PC-9 (cell line): ENCODE measurements around the gene MIER3. TPM values are rescaled to one million over a fixed set of nuclear protein-coding genes. Genes with fewer than 3 reads are reported as not detected.

ENCODE experiments used
- BruUV-seq: library from RNA; stranded (reverse); fragments of 400-500 nt; replicated peaks from 2 replicates; lab custom pipeline; 2021; lab: Mats Ljungman, UMichigan
- CTCF ChIA-PET: fragments of 300-600 bp; sonication (Branson Sonifier 250); formaldehyde crosslinking; loops from one replicate; lab custom pipeline; 2022; ENCODE audit warnings: antibody characterized with exemption; lab: Charles Lee
- POLR2A ChIA-PET: fragments of 300-600 bp; sonication (Branson Sonifier 250); formaldehyde crosslinking; loops from one replicate; lab custom pipeline; 2022; ENCODE audit warnings: antibody characterized with exemption; ENCODE audit not compliant: unreplicated experiment; lab: Charles Lee
- DNase-seq, 2 experiments: peaks; one replicate each; pipeline versions ENCODE4 v3.0.0 to v3.0.0-alpha.2; 2015 to 2022; ENCODE audit warnings: mixed read lengths in 1 of 2
- H2AFZ ChIP-seq: fragments of 200-600 bp; sonication (generic); 2 replicates; pipeline ENCODE4 v1.8.1; 2017; ENCODE audit warnings: antibody characterized with exemption
- H3F3A ChIP-seq: fragments of 200-600 bp; sonication (generic); 2 replicates; pipeline ENCODE4 v1.8.1; 2017; ENCODE audit warnings: antibody characterized with exemption, mild to moderate bottlenecking, low read depth; ENCODE audit not compliant: insufficient read depth
- H3K27ac ChIP-seq: fragments of 200-600 bp; sonication (generic); 2 replicates; pipeline ENCODE4 v1.6.1; 2016; ENCODE audit warnings: mixed run types
- H3K27me3 ChIP-seq: fragments of 200-600 bp; sonication (generic); 2 replicates; pipeline ENCODE4 v1.6.1; 2016; ENCODE audit warnings: low read depth, mixed run types; ENCODE audit not compliant: insufficient read depth
- H3K36me3 ChIP-seq: fragments of 200-600 bp; sonication (generic); 2 replicates; pipeline ENCODE4 v1.6.1; 2016; ENCODE audit warnings: low read depth, mixed run types
- H3K4me1 ChIP-seq: fragments of 200-600 bp; sonication (generic); replicated peaks from 2 replicates; pipeline ENCODE4 v1.6.1; 2016; ENCODE audit warnings: mixed run types; ENCODE audit not compliant: insufficient read depth
- H3K4me2 ChIP-seq: fragments of 200-600 bp; sonication (generic); 2 replicates; pipeline ENCODE4 v1.6.1; 2017; ENCODE audit warnings: mixed run types
- H3K4me3 ChIP-seq: fragments of 200-600 bp; sonication (generic); 2 replicates; pipeline ENCODE4 v1.6.1; 2016; ENCODE audit warnings: mixed run types
- H3K79me2 ChIP-seq: fragments of 200-600 bp; sonication (generic); 2 replicates; pipeline ENCODE4 v1.6.1; 2017; ENCODE audit warnings: low read depth, mixed run types
- H3K9me2 ChIP-seq: fragments of 200-600 bp; sonication (generic); 2 replicates; pipeline ENCODE4 v1.8.1; 2017; ENCODE audit warnings: mild to moderate bottlenecking; ENCODE audit not compliant: insufficient read depth
- H3K9me3 ChIP-seq: fragments of 200-600 bp; sonication (generic); 2 replicates; pipeline ENCODE4 v1.8.1; 2016; ENCODE audit warnings: low read depth; ENCODE audit not compliant: insufficient read depth
- H4K20me1 ChIP-seq: fragments of 200-600 bp; sonication (generic); 2 replicates; pipeline ENCODE4 v1.8.1; 2017; ENCODE audit not compliant: insufficient read depth
- CTCF ChIP-seq: fragments of 200-600 bp; sonication (generic); conservative IDR thresholded peaks from 2 replicates; pipeline ENCODE4 v1.6.1; 2017; ENCODE audit warnings: mixed run types, antibody characterized with exemption, mild to moderate bottlenecking, moderate library complexity
- EZH2 ChIP-seq: fragments of 200-600 bp; sonication (generic); IDR thresholded peaks from 2 replicates; pipeline ENCODE4 v1.8.0; 2017; ENCODE audit warnings: antibody characterized with exemption, low read depth
- intact Hi-C: fragments of 100-400 bp; cut with micrococcal nuclease; formaldehyde crosslinking; loops from one replicate; pipeline ENCODE4 v1.10.0; 2022; ENCODE audit not compliant: unreplicated experiment
- total RNA-seq: library from RNA; stranded (reverse); gene quantifications from 2 replicates; pipeline ENCODE4 v1.2.3, GENCODE V29; 2021

Gene MIER3
- total RNA-seq, 1 experiment from 2014 or later: 17.3 TPM

- no peak overlapping the region for H3K27ac ChIP-seq
- TF ChIP-seq CTCF (no peak), EZH2 (no peak)
- intact Hi-C loops: no loop called here
- no peaks in the 10 kb centered on the region for H3K27me3 ChIP-seq
- no peak overlapping the region for H3K4me3 ChIP-seq
- no peaks in the 10 kb centered on the region; the same call in 1 of the 2 replicates for H3K9me2 ChIP-seq
- DNase-seq: no peak
- H3F3A ChIP-seq: 0 out of 2 replicates have a peak, but pooled peaks cover 2% of the 10 kb centered on the region
- no peaks in the 10 kb centered on the region for H4K20me1 ChIP-seq
- ChIA-PET POLR2A (no interaction called here), CTCF (no interaction called here)
- H2AFZ ChIP-seq: 0 out of 2 replicates have a peak overlapping the region, but pooled peaks have one; percentile 20
- H3K79me2 ChIP-seq: no peaks in the 10 kb centered on the region
- 0 out of 2 replicates have a peak, but pooled peaks cover 10% of the 10 kb centered on the region for H3K4me1 ChIP-seq
- no peaks in the 10 kb centered on the region for H3K9me3 ChIP-seq
- H3K4me2 ChIP-seq: no peak overlapping the region
- no TSS peak for BruUV-seq
- no peaks in the 10 kb centered on the region for H3K36me3 ChIP-seq
These were observed 37.8 kb upstream of the MIER3 start for GRCh38 chr5:56989676-56990075.

- no peak overlapping the region for H3K4me2 ChIP-seq
- H3K36me3 ChIP-seq: no peaks in the 10 kb centered on the region
- no peaks in the 10 kb centered on the region for H3K27me3 ChIP-seq
- no peak for TF ChIP-seq EZH2
- no peak for TF ChIP-seq CTCF
- H3K4me3 ChIP-seq: no peak overlapping the region
- no peak overlapping the region for H3K27ac ChIP-seq
- POLR2A ChIA-PET: no interaction called here
- BruUV-seq: no TSS peak
- intact Hi-C loops: no loop called here
- 0 out of 2 replicates have a peak, but pooled peaks cover 2% of the 10 kb centered on the region for H3F3A ChIP-seq
- H2AFZ ChIP-seq: no peak overlapping the region
- H3K9me2 ChIP-seq: no peaks in the 10 kb centered on the region; the same call in 1 of the 2 replicates
- CTCF ChIA-PET: no interaction called here
- no peaks in the 10 kb centered on the region for H3K9me3 ChIP-seq
- 0 out of 2 replicates have a peak, but pooled peaks cover 10% of the 10 kb centered on the region for H3K4me1 ChIP-seq
- DNase-seq: no peak
- H4K20me1 ChIP-seq: no peaks in the 10 kb centered on the region
- no peaks in the 10 kb centered on the region for H3K79me2 ChIP-seq
These were observed 36.6 kb upstream of the MIER3 start for GRCh38 chr5:56988490-56988889.

GRCh38 chr5:56987171-56987570, 35.2 kb upstream of the MIER3 start:
- CTCF ChIA-PET: interaction anchor here (0.6 to 1.0 kb wide), 2 partner anchors 15 to 87 kb away, joined by 3 to 8 read pairs; no protein-coding TSS in a partner anchor

More at GRCh38 chr5:56987171-56987570, 35.2 kb upstream of the MIER3 start:
- no peak overlapping the region for H3K4me3 ChIP-seq
- H3K4me1 ChIP-seq: 0 out of 2 replicates have a peak, but pooled peaks cover 10% of the 10 kb centered on the region
- POLR2A ChIA-PET: interaction anchor here (0.6 to 0.7 kb wide), 4 partner anchors 28 to 1745 kb away, joined by 3 to 7 read pairs (median 5); no protein-coding TSS in a partner anchor
- no peaks in the 10 kb centered on the region for H4K20me1 ChIP-seq
- H3K9me2 ChIP-seq: no peaks in the 10 kb centered on the region; the same call in 1 of the 2 replicates
- no peak overlapping the region for H3K27ac ChIP-seq
- BruUV-seq: no TSS peak
- no peaks in the 10 kb centered on the region for H3K36me3 ChIP-seq
- no peaks in the 10 kb centered on the region for H3K79me2 ChIP-seq
- no peak overlapping the region for H3K4me2 ChIP-seq
- H2AFZ ChIP-seq: 0 out of 2 replicates have a peak overlapping the region, but pooled peaks have one; percentile 36
- H3K9me3 ChIP-seq: no peaks in the 10 kb centered on the region
- TF ChIP-seq EZH2: no peak
- TF ChIP-seq CTCF: no peak
- intact Hi-C loops: no loop called here
- no peaks in the 10 kb centered on the region for H3K27me3 ChIP-seq
- DNase-seq: no peak
- H3F3A ChIP-seq: 0 out of 2 replicates have a peak, but pooled peaks cover 2% of the 10 kb centered on the region
